ENCODE measurements around the gene VTI1B. TPM values are rescaled to one million over a fixed set of nuclear protein-coding genes. Genes with fewer than 3 reads are reported as not detected.
A peak's percentile ranks its signal among the peaks of the same experiment; 100 is the strongest.
"Not testable (repeated sequence)": the region's sequence is repeated elsewhere in the genome, so short reads cannot be mapped to it uniquely, and the experiment has no call there.

Gene VTI1B
- total and polyA plus RNA-seq, 4 donors: 43.9 to 105 (median 67.5) TPM

DNA sequence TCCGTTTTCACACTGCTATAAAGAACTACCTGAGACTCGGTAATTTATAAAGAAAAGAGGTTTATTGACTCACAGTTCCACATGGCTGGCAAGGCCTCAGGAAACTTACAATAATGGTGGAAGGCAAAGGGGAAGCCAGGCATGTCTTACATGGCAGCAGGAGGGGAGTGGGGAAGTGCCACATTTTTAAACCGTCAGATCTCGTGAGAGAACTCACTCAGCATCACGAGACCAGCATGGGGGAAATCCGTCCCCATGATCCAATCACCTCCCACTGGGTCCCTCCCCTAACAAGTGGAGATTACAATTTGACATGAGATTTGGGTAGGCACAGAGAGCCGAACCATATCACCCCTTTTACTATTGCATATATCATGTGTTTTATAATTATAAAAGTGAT, 72.4 kb downstream of the VTI1B start:
- Histone ChIP-seq H3K9ac (ENCODE audit: insufficient read depth in 1 of 2, low read length in 2 of 2) (no peak overlapping the region), H3K4me3 (no peak overlapping the region), H3K4me1 (ENCODE audit: control insufficient read depth in 5 of 5, insufficient read depth in 5 of 5, low read length in 5 of 5) (peaks cover 0 to 8% (median 0%) of the 10 kb centered on the region in 5 donors), H3K27ac (ENCODE audit: low read depth in 1 of 2, low read length in 1 of 2) (no peak overlapping the region), H3K27me3 (ENCODE audit: control insufficient read depth in 3 of 3, insufficient read depth in 3 of 3, low read length in 2 of 3) (peaks cover 0 to 2% (median 0%) of the 10 kb centered on the region in 3 donors), H3K9me3 (ENCODE audit: control insufficient read depth in 4 of 4, insufficient read depth in 3 of 4, low read length in 3 of 4) (no peaks in the 10 kb centered on the region), H3K36me3 (ENCODE audit: control insufficient read depth in 4 of 4, insufficient read depth in 4 of 4, low read length in 4 of 4) (no peaks in the 10 kb centered on the region)
- TF ChIP-seq CTCF (IDR thresholded peaks at IDR 0.05; ENCODE audit: control extremely low read depth, extremely low read depth): no peak
- DNase-seq (no peak), ATAC-seq (ENCODE audit: insufficient read depth, low FRiP score) (no peak)
- WGBS, 2 donors: 68 to 83% methylated on average over 7 of the region's 7 CpGs

GRCh38 chr14:67600562-67600974, 73.9 kb downstream of the VTI1B start:
- not testable (repeated sequence) for H3K4me1 ChIP-seq (ENCODE audit: control insufficient read depth in 5 of 5, insufficient read depth in 5 of 5, low read length in 5 of 5); H3K36me3 ChIP-seq (ENCODE audit: control insufficient read depth in 4 of 4, insufficient read depth in 4 of 4, low read length in 4 of 4); DNase-seq; H3K9me3 ChIP-seq (ENCODE audit: control insufficient read depth in 4 of 4, insufficient read depth in 3 of 4, low read length in 3 of 4); H3K27me3 ChIP-seq (ENCODE audit: control insufficient read depth in 3 of 3, insufficient read depth in 3 of 3, low read length in 2 of 3); ATAC-seq (ENCODE audit: insufficient read depth, low FRiP score)
- 83 to 87% methylated on average over 21 of the region's 21 CpGs for WGBS, 2 donors
- H3K4me3 ChIP-seq: peak overlapping the region; percentile 80
- H3K9ac ChIP-seq (ENCODE audit: insufficient read depth in 1 of 2, low read length in 2 of 2): peak overlapping the region in 1 of 2 donors; percentile 65
- peak overlapping the region; percentile 83 to 86 for H3K27ac ChIP-seq (ENCODE audit: low read depth in 1 of 2, low read length in 1 of 2)

DNA sequence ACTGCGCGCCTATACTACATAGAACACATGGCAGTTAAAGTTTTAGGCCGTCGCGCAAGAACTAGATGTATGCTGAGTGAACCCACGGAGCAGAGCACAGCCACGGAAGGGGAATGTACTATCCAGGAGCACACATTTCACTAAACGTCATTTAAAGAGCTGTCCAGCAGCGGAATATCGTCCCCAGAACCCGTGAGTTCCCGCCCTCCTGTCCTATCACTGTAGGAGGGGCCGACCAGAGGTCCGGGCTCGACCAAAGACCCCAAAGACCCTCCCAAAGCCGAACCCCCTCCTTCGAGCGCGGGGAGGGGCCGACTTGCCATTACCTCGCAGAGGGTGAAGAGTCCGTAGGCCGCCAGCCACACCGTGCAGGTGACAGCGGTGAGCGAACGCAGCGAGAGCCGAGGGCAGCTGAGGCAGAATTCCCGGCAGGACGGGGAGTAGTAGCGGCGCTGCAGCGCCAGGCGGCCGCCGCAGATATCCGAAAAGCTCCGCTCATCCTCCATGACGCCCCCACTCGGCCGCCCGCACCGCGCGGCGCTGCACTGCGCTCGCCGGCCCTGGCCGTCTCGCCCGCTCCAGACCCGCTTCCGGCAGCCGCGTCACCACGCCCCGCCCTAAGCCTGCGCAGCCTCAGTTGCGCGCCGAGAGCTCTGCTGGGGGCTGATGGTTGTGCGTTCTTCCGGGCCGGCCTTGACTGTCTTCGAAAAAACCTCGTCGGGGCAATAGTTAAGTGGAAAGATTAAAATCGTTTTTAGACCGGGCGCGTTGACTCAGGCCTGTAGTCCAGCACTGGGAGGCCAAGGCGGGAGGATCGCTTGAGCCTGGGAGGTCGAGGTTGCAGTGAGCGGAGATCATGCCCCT, 74.5 kb downstream of the VTI1B start, which contains the start of gene PIGH:
TSS of gene PIGH (minus strand) at position 571 of the 864 bp plus-strand sequence. CDS start at position 506, 65 bp downstream.
- no peaks in the 10 kb centered on the region for H3K27me3 ChIP-seq (ENCODE audit: control insufficient read depth in 3 of 3, insufficient read depth in 3 of 3, low read length in 2 of 3)
- peak; percentile 17 for TF ChIP-seq CTCF (IDR thresholded peaks at IDR 0.05; ENCODE audit: control extremely low read depth, extremely low read depth)
- H3K4me3 ChIP-seq: peak within 1 kb of the TSS; percentile 80
- 4% methylated on average over 64 to 77 of the region's 77 CpGs for WGBS, 2 donors
- peak within 1 kb of the TSS; percentile 57 to 65 for H3K9ac ChIP-seq (ENCODE audit: insufficient read depth in 1 of 2, low read length in 2 of 2)
- ATAC-seq (ENCODE audit: insufficient read depth, low FRiP score): peak; percentile 98
- H3K9me3 ChIP-seq (ENCODE audit: control insufficient read depth in 4 of 4, insufficient read depth in 3 of 4, low read length in 3 of 4): no peaks in the 10 kb centered on the region
- H3K4me1 ChIP-seq (ENCODE audit: control insufficient read depth in 5 of 5, insufficient read depth in 5 of 5, low read length in 5 of 5): peaks cover 0 to 8% (median 0%) of the 10 kb centered on the region in 5 donors
- H3K36me3 ChIP-seq (ENCODE audit: control insufficient read depth in 4 of 4, insufficient read depth in 4 of 4, low read length in 4 of 4): no peaks in the 10 kb centered on the region
- peak within 1 kb of the TSS; percentile 83 to 86 for H3K27ac ChIP-seq (ENCODE audit: low read depth in 1 of 2, low read length in 1 of 2)
- DNase-seq: peak; percentile 92 to 94 (median 93)

Small RNA genes within 50 kb of the gene (small RNA-seq; reads per million reads assigned to genes)
- not detected for gene AL132640.3 (ENCODE audit: low replicate concordance)
- not detected for gene RF00019 (ENCODE audit: low replicate concordance)
- gene RN7SL369P (ENCODE audit: low replicate concordance): not detected
- not detected for gene RNA5SP386 (ENCODE audit: low replicate concordance)

Other genes with a start within 250 kb of the VTI1B start
- 1 to 10 TPM; 1.5 to 4.5 TPM for gene TMEM229B, start 185.9 kb downstream of the VTI1B start, total RNA-seq
- 1 to 10 TPM; 1.5 to 3.5 TPM for gene TMEM229B, start 185.9 kb downstream of the VTI1B start, polyA plus RNA-seq
- 1 to 10 TPM; 2.9 to 9.3 TPM for gene PLEKHH1, start 141.3 kb downstream of the VTI1B start, total RNA-seq
- 1 to 10 TPM in 1 of 2 donors, under 1 TPM in 1; 0.80 to 2.9 TPM for gene PLEKHH1, start 141.3 kb downstream of the VTI1B start, polyA plus RNA-seq
- 10 to 100 TPM; 20.6 to 22.3 TPM for gene PIGH, start 74.4 kb downstream of the VTI1B start, total RNA-seq
- 10 to 100 TPM; 21.9 to 29.5 TPM for gene PIGH, start 74.4 kb downstream of the VTI1B start, polyA plus RNA-seq
- gene ARG2, start 54.7 kb downstream of the VTI1B start, total RNA-seq: 1 to 10 TPM; 1.1 to 5.9 TPM
- 1 to 10 TPM; 4.5 to 5.5 TPM for gene ARG2, start 54.7 kb downstream of the VTI1B start, polyA plus RNA-seq
- gene RDH11, start 21.1 kb upstream of the VTI1B start, total RNA-seq: 10 to 100 TPM; 73.7 to 80.3 TPM
- 10 to 100 TPM; 42.0 to 60.3 TPM for gene RDH11, start 21.1 kb upstream of the VTI1B start, polyA plus RNA-seq
- gene RDH12, start 27.3 kb upstream of the VTI1B start, total RNA-seq: under 1 TPM in 1 of 2 donors, not detected in 1; 0.25 TPM
- gene RDH12, start 27.3 kb upstream of the VTI1B start, polyA plus RNA-seq: under 1 TPM; 0.06 to 0.22 TPM
- gene ZFYVE26, start 142.0 kb upstream of the VTI1B start, total RNA-seq: 10 to 100 TPM; 35.0 to 50.6 TPM
- gene ZFYVE26, start 142.0 kb upstream of the VTI1B start, polyA plus RNA-seq: 1 to 10 TPM; 6.8 to 9.0 TPM
- gene RAD51B, start 145.1 kb upstream of the VTI1B start, total RNA-seq: 10 to 100 TPM; 16.6 to 95.0 TPM
- gene RAD51B, start 145.1 kb upstream of the VTI1B start, polyA plus RNA-seq: 1 to 10 TPM; 2.5 to 2.7 TPM